Fibroblast of lung (primary cell): ENCODE results near the gene CALML4.

Source experiments
- EZH2 ChIP-seq: IDR thresholded peaks from 2 replicates; pipeline ENCODE4 v1.5.1; 2012; ENCODE audit warnings: low read length, control low read depth, mild to moderate bottlenecking; ENCODE audit errors: missing control alignments
- TF ChIP-seq, protein P1 (sequence below), 2 donors: IDR thresholded peaks in 1 of 2; conservative IDR thresholded peaks in 1 of 2; 1 replicate in 1 of 2; 2 replicates in 1 of 2; pipeline ENCODE4 v1.5.1; 2011 to 2012; ENCODE audit warnings: low read length in 2 of 2, control low read depth in 1 of 2, inconsistent platforms in 1 of 2, low read depth in 1 of 2, mild to moderate bottlenecking in 1 of 2

- TF ChIP-seq, protein P1, sequence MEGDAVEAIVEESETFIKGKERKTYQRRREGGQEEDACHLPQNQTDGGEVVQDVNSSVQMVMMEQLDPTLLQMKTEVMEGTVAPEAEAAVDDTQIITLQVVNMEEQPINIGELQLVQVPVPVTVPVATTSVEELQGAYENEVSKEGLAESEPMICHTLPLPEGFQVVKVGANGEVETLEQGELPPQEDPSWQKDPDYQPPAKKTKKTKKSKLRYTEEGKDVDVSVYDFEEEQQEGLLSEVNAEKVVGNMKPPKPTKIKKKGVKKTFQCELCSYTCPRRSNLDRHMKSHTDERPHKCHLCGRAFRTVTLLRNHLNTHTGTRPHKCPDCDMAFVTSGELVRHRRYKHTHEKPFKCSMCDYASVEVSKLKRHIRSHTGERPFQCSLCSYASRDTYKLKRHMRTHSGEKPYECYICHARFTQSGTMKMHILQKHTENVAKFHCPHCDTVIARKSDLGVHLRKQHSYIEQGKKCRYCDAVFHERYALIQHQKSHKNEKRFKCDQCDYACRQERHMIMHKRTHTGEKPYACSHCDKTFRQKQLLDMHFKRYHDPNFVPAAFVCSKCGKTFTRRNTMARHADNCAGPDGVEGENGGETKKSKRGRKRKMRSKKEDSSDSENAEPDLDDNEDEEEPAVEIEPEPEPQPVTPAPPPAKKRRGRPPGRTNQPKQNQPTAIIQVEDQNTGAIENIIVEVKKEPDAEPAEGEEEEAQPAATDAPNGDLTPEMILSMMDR (conservative IDR thresholded peaks at IDR 0.05 in 1 of 2, IDR thresholded peaks at IDR 0.05 in 1 of 2; ENCODE audit: low read depth in 1 of 2, low read length in 2 of 2) = no peak
- TF ChIP-seq EZH2 = no peak
These were observed 3.0 kb upstream of the CALML4 start for GRCh38 chr15:68208136-68208535.
